Measurements from ENCODE around the gene SLC5A9.
"Not testable (repeated sequence)": the region's sequence is repeated elsewhere in the genome, so short reads cannot be mapped to it uniquely, and the experiment has no call there.

SLC5A9 gene

GRCh38 chr1:48222501-48223242 lies at the start of gene SLC5A9:
SLC5A9 (plus strand) TSS chr1:48222716; CDS start chr1:48222737, 21 bp downstream.
- DNase-seq (ENCODE audit: low read depth): no peak

- DNase-seq (ENCODE audit: low read depth): no peak
Observed at GRCh38 chr1:48175116-48175515, 47.4 kb upstream of the SLC5A9 start.

- DNase-seq (ENCODE audit: low read depth): no peak
Observed at GRCh38 chr1:48177257-48177656, 45.3 kb upstream of the SLC5A9 start.

GRCh38 chr1:48181669-48182367 lies 40.7 kb upstream of the SLC5A9 start:
- DNase-seq (ENCODE audit: low read depth): no peak

GRCh38 chr1:48182439-48182838 lies 40.1 kb upstream of the SLC5A9 start:
- DNase-seq (ENCODE audit: low read depth): no peak

- DNase-seq (ENCODE audit: low read depth): no peak
Observed at GRCh38 chr1:48186306-48186839, 36.1 kb upstream of the SLC5A9 start.

- DNase-seq (ENCODE audit: low read depth): no peak
Observed at GRCh38 chr1:48187969-48188563, 34.5 kb upstream of the SLC5A9 start.

- no peak for DNase-seq (ENCODE audit: low read depth)
Observed at GRCh38 chr1:48190881-48191280, 31.6 kb upstream of the SLC5A9 start.

GRCh38 chr1:48194801-48195200 lies 27.7 kb upstream of the SLC5A9 start:
- no peak for DNase-seq (ENCODE audit: low read depth)

- DNase-seq (ENCODE audit: low read depth): no peak
Observed at GRCh38 chr1:48196237-48196636, 26.3 kb upstream of the SLC5A9 start.

GRCh38 chr1:48198970-48199369 lies 23.5 kb upstream of the SLC5A9 start:
- no peak for DNase-seq (ENCODE audit: low read depth)

- no peak for DNase-seq (ENCODE audit: low read depth)
Observed at GRCh38 chr1:48200166-48200900, 22.2 kb upstream of the SLC5A9 start.

GRCh38 chr1:48202030-48202752 lies 20.3 kb upstream of the SLC5A9 start:
- no peak for DNase-seq (ENCODE audit: low read depth)

- DNase-seq (ENCODE audit: low read depth): no peak
Observed at GRCh38 chr1:48203287-48203900, 19.1 kb upstream of the SLC5A9 start.

- no peak for DNase-seq (ENCODE audit: low read depth)
Observed at GRCh38 chr1:48205522-48205921, 17.0 kb upstream of the SLC5A9 start.

- no peak for DNase-seq (ENCODE audit: low read depth)
Observed at GRCh38 chr1:48206371-48206770, 16.1 kb upstream of the SLC5A9 start.

GRCh38 chr1:48207131-48207530 lies 15.4 kb upstream of the SLC5A9 start:
- no peak for DNase-seq (ENCODE audit: low read depth)

- no peak for DNase-seq (ENCODE audit: low read depth)
Observed at GRCh38 chr1:48207536-48208075, 14.9 kb upstream of the SLC5A9 start.

GRCh38 chr1:48208251-48208650 lies 14.3 kb upstream of the SLC5A9 start:
- DNase-seq (ENCODE audit: low read depth): no peak

- DNase-seq (ENCODE audit: low read depth): no peak
Observed at GRCh38 chr1:48208652-48209051, 13.9 kb upstream of the SLC5A9 start.

GRCh38 chr1:48213462-48213861 lies 9.1 kb upstream of the SLC5A9 start:
- not testable (repeated sequence) for DNase-seq (ENCODE audit: low read depth)
